ENCODE results near the gene LRIG1.

The LRIG1 gene

GRCh38 chr3:66435989-66436388, 64.8 kb downstream of the LRIG1 start:
- no peak overlapping the region for H3K4me3 ChIP-seq (ENCODE audit: low read depth, low read length)
- no peak for TF ChIP-seq CTCF (IDR thresholded peaks at IDR 0.05; ENCODE audit: low read depth, low read length)

- no peak overlapping the region for H3K4me3 ChIP-seq (ENCODE audit: low read depth, low read length)
- no peak for TF ChIP-seq CTCF (IDR thresholded peaks at IDR 0.05; ENCODE audit: low read depth, low read length)
Measured at GRCh38 chr3:66434726-66435125, 66.1 kb downstream of the LRIG1 start.

GRCh38 chr3:66433522-66433782, 67.4 kb downstream of the LRIG1 start:
- no peak overlapping the region for H3K4me3 ChIP-seq (ENCODE audit: low read depth, low read length)
- TF ChIP-seq CTCF (IDR thresholded peaks at IDR 0.05; ENCODE audit: low read depth, low read length) = no peak

GRCh38 chr3:66432767-66433521, 67.9 kb downstream of the LRIG1 start:
- TF ChIP-seq CTCF (IDR thresholded peaks at IDR 0.05; ENCODE audit: low read depth, low read length) = no peak
- H3K4me3 ChIP-seq (ENCODE audit: low read depth, low read length) = no peak overlapping the region

- TF ChIP-seq CTCF (IDR thresholded peaks at IDR 0.05; ENCODE audit: low read depth, low read length) = no peak
- H3K4me3 ChIP-seq (ENCODE audit: low read depth, low read length) = no peak overlapping the region
Measured at GRCh38 chr3:66432041-66432766, 68.6 kb downstream of the LRIG1 start.

DNA sequence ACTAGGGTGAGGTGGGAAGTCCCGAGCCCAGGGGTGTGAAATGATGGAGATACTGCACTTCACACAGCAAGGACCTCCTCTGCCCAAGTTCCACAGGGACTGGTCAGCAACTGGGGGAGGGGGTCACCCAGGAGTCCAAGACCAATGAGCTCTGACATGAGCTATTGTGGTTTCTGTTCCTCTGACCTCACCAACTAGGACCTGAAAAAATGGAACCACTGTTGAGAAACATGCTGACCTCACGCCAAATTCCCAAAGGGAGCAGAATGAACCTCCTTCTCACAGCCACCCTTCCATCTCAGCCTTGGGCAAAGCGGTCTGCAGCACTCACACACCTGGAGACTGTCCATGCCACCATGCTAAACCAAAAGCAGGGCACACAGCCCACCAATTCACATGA, 69.3 kb downstream of the LRIG1 start:
- no peak overlapping the region for H3K4me3 ChIP-seq (ENCODE audit: low read depth, low read length)
- TF ChIP-seq CTCF (IDR thresholded peaks at IDR 0.05; ENCODE audit: low read depth, low read length) = no peak

- no peak overlapping the region for H3K4me3 ChIP-seq (ENCODE audit: low read depth, low read length)
- no peak for TF ChIP-seq CTCF (IDR thresholded peaks at IDR 0.05; ENCODE audit: low read depth, low read length)
Measured at GRCh38 chr3:66430876-66431275, 69.9 kb downstream of the LRIG1 start.

Measured in WI38 (cell line).